Tibial nerve (tissue), 4 donors: ENCODE measurements around the gene TMEM82. TPM values are rescaled to one million over a fixed set of nuclear protein-coding genes. Genes with fewer than 3 reads are reported as not detected.

Experiments used
- DNase-seq, 2 donors: peaks; one replicate each; pipeline ENCODE4 v3.0.0-alpha.2; 2019; ENCODE audit warnings: low spot score in 2 of 2
- H3K27ac ChIP-seq, 4 donors: fragments of 200-600 bp; sonication (generic) in 3 of 4; one replicate each; pipeline ENCODE4 v1.5.1; 2017 to 2019; ENCODE audit warnings: mild to moderate bottlenecking in 1 of 4
- H3K27me3 ChIP-seq, 2 donors: fragments of 200-600 bp; sonication (generic) in 1 of 2; one replicate each; pipeline versions ENCODE4 v1.5.1 to v1.6.0; 2017 to 2019
- H3K36me3 ChIP-seq, 3 donors: fragments of 200-600 bp; sonication (generic); one replicate each; pipeline ENCODE4 v1.5.1; 2018 to 2019
- H3K4me1 ChIP-seq, 4 donors: fragments of 200-600 bp; sonication (generic) in 3 of 4; one replicate each; pipeline ENCODE4 v1.5.1; 2017 to 2019
- H3K4me3 ChIP-seq, 4 donors: fragments of 200-600 bp; sonication (generic) in 3 of 4; one replicate each; pipeline ENCODE4 v1.5.1; 2017 to 2019; ENCODE audit warnings: mild to moderate bottlenecking in 1 of 4, moderate library complexity in 1 of 4
- H3K9me3 ChIP-seq, 4 donors: fragments of 200-600 bp; sonication (generic) in 3 of 4; one replicate each; pipeline ENCODE4 v1.5.1; 2017 to 2019
- EP300 ChIP-seq, 2 donors: sonication (generic); formaldehyde crosslinking; IDR thresholded peaks; one replicate each; pipeline ENCODE4 v1.6.1; 2017; ENCODE audit warnings: antibody characterized with exemption in 2 of 2, mild to moderate bottlenecking in 1 of 2
- POLR2A ChIP-seq, 2 donors: fragments of 450-650 bp; IDR thresholded peaks; one replicate each; pipeline ENCODE4 v1.6.1; 2017; ENCODE audit warnings: antibody characterized with exemption in 2 of 2, mild to moderate bottlenecking in 2 of 2, moderate library complexity in 2 of 2
- WGBS, 2 donors: methylation state at CpG; one replicate each; pipeline ENCODE4 v1.1.5; 2018; 5-methylcytosine and 5-hydroxymethylcytosine counted together
- total RNA-seq, 4 donors: library from RNA; depleted of rRNA; stranded (reverse); fragments of >200 nt; gene quantifications; one replicate each; pipeline ENCODE4 v1.1.0, GENCODE V29; 2016
- TF ChIP-seq, protein P1 (sequence below), 5 experiments: fragments of 200-600 bp in 3 of 5; fragments of 450-650 bp in 2 of 5; sonication (generic) in 3 of 5; IDR thresholded peaks; one replicate each; pipeline ENCODE4 v1.5.1; 2016 to 2019; ENCODE audit warnings: antibody characterized with exemption in 5 of 5, mild to moderate bottlenecking in 3 of 5, moderate library complexity in 2 of 5

Gene TMEM82
- total RNA-seq, 4 donors from 2014 or later, result not detected

GRCh38 chr1:15720861-15721260, 21.4 kb upstream of the TMEM82 start:
- H3K9me3 ChIP-seq, result no peaks in the 10 kb centered on the region
- no peak overlapping the region for H3K4me3 ChIP-seq
- H3K27ac ChIP-seq, result no peak overlapping the region
- 97 to 100% methylated on average over 2 to 3 of the region's 3 CpGs for WGBS, 2 donors
- peaks cover 0 to 99% (median 23%) of the 10 kb centered on the region in 3 donors for H3K36me3 ChIP-seq
- H3K4me1 ChIP-seq, result peaks cover 0 to 16% (median 0%) of the 10 kb centered on the region in 4 donors
- TF ChIP-seq POLR2A (IDR thresholded peaks at IDR 0.05), result no peak
- TF ChIP-seq, protein P1, sequence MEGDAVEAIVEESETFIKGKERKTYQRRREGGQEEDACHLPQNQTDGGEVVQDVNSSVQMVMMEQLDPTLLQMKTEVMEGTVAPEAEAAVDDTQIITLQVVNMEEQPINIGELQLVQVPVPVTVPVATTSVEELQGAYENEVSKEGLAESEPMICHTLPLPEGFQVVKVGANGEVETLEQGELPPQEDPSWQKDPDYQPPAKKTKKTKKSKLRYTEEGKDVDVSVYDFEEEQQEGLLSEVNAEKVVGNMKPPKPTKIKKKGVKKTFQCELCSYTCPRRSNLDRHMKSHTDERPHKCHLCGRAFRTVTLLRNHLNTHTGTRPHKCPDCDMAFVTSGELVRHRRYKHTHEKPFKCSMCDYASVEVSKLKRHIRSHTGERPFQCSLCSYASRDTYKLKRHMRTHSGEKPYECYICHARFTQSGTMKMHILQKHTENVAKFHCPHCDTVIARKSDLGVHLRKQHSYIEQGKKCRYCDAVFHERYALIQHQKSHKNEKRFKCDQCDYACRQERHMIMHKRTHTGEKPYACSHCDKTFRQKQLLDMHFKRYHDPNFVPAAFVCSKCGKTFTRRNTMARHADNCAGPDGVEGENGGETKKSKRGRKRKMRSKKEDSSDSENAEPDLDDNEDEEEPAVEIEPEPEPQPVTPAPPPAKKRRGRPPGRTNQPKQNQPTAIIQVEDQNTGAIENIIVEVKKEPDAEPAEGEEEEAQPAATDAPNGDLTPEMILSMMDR (IDR thresholded peaks at IDR 0.05), result no peak
- H3K27me3 ChIP-seq, result no peaks in the 10 kb centered on the region
- DNase-seq, result no peak

- Histone ChIP-seq H3K27me3 (no peaks in the 10 kb centered on the region), H3K36me3 (peaks cover 0 to 99% (median 28%) of the 10 kb centered on the region in 3 donors), H3K4me3 (no peak overlapping the region), H3K27ac (peak overlapping the region in 3 of 4 donors; percentile 2 to 54 (median 7)), H3K4me1 (peaks cover 0 to 24% (median 0%) of the 10 kb centered on the region in 4 donors), H3K9me3 (no peaks in the 10 kb centered on the region)
- DNase-seq, result no peak
- TF ChIP-seq, protein P1 (IDR thresholded peaks at IDR 0.05), result no peak
- TF ChIP-seq EP300 (IDR thresholded peaks at IDR 0.05), result no peak
- TF ChIP-seq POLR2A (IDR thresholded peaks at IDR 0.05), result no peak
- WGBS, 2 donors, result 95% methylated on average over 4 of the region's 4 CpGs
Measured at GRCh38 chr1:15722411-15722810, 19.9 kb upstream of the TMEM82 start.

GRCh38 chr1:15722836-15723532, 19.3 kb upstream of the TMEM82 start:
- TF ChIP-seq, protein P1 (IDR thresholded peaks at IDR 0.05), result no peak
- no peak for TF ChIP-seq EP300 (IDR thresholded peaks at IDR 0.05)
- Histone ChIP-seq H3K9me3 (no peaks in the 10 kb centered on the region), H3K27me3 (no peaks in the 10 kb centered on the region), H3K4me1 (peaks cover 0 to 24% (median 0%) of the 10 kb centered on the region in 4 donors), H3K27ac (peak overlapping the region in 3 of 4 donors; percentile 2 to 54 (median 7)), H3K4me3 (no peak overlapping the region), H3K36me3 (peaks cover 2 to 99% (median 28%) of the 10 kb centered on the region in 3 donors)
- WGBS, 2 donors, result 75 to 78% methylated on average over 13 of the region's 13 CpGs
- no peak for DNase-seq

DNA sequence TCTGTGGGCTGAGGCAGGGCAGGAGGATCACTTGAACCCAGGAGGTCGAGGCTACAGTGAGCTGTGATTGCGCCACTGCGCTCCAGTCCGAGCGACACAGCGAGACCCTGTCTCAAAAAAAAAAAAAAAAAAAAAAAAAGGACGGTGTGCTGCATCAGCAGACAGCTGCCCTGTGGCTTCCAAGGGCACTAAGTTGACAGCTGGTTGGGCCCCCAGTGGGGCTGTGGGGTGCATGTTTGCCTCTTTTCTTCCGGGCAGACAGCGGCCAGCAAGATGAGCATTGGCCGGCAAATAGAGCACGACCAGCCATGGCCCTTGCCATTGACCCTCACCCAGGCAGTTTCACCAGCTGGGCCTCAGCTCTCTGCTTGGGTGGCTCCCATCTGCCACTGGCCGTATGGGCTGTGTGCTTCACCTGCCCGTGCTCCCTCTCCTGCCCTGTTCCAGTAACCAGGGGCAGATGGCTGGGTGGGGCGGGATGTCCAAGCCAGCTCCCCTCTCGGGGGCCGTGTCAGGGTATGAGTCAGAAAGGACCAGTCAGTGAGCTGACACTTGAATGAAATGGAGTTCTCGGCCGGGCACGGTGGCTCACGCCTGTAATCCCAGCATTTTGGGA, 18.6 kb upstream of the TMEM82 start:
- TF ChIP-seq POLR2A (IDR thresholded peaks at IDR 0.05), result no peak
- TF ChIP-seq, protein P1 (IDR thresholded peaks at IDR 0.05), result no peak
- no peak for TF ChIP-seq EP300 (IDR thresholded peaks at IDR 0.05)
- no peak for DNase-seq
- 85 to 92% methylated on average over 20 of the region's 20 CpGs for WGBS, 2 donors
- Histone ChIP-seq H3K27me3 (no peaks in the 10 kb centered on the region), H3K36me3 (peaks cover 2 to 99% (median 32%) of the 10 kb centered on the region in 3 donors), H3K9me3 (no peaks in the 10 kb centered on the region), H3K27ac (peak overlapping the region in 1 of 4 donors; percentile 54), H3K4me3 (no peak overlapping the region), H3K4me1 (peaks cover 0 to 24% (median 0%) of the 10 kb centered on the region in 4 donors)
